ENCODE data around the gene STOM.

- TF ChIP-seq EP300 (IDR thresholded peaks at IDR 0.05; ENCODE audit: borderline replicate concordance in 1 of 2, low read depth in 2 of 2, low read length in 2 of 2) (no peak), CTCF (IDR thresholded peaks at IDR 0.05; ENCODE audit: control extremely low read depth in 1 of 3, insufficient read depth in 1 of 3, low read depth in 1 of 3, low read length in 3 of 3) (no peak), NANOG (IDR thresholded peaks at IDR 0.05; ENCODE audit: insufficient read depth, low read depth, low read length, poor library complexity, severe bottlenecking) (no peak), SP2 (IDR thresholded peaks at IDR 0.05; ENCODE audit: low read length) (no peak), PHF8 (conservative IDR thresholded peaks at IDR 0.05; ENCODE audit: low read depth, low read length) (no peak), HDAC6 (IDR thresholded peaks at IDR 0.05; ENCODE audit: low read depth, low read length) (no peak), SIX5 (IDR thresholded peaks at IDR 0.05; ENCODE audit: low read depth, low read length) (no peak), YY1 (IDR thresholded peaks at IDR 0.05; ENCODE audit: low read depth, low read length) (no peak), POLR2AphosphoS5 (IDR thresholded peaks at IDR 0.05; ENCODE audit: low read depth, low read length) (no peak), RAD21 (IDR thresholded peaks at IDR 0.05 in 1 of 2, conservative IDR thresholded peaks at IDR 0.05 in 1 of 2; ENCODE audit: low read depth in 2 of 2, low read length in 2 of 2) (no peak), CEBPB (IDR thresholded peaks at IDR 0.05; ENCODE audit: low read depth, low read length) (no peak), EZH2 (IDR thresholded peaks at IDR 0.05; ENCODE audit: low read depth, low read length, severe bottlenecking) (no peak)
- TF ChIP-seq, protein P1, sequence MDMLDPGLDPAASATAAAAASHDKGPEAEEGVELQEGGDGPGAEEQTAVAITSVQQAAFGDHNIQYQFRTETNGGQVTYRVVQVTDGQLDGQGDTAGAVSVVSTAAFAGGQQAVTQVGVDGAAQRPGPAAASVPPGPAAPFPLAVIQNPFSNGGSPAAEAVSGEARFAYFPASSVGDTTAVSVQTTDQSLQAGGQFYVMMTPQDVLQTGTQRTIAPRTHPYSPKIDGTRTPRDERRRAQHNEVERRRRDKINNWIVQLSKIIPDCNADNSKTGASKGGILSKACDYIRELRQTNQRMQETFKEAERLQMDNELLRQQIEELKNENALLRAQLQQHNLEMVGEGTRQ (IDR thresholded peaks at IDR 0.05; ENCODE audit: low read length) = no peak
Observed at GRCh38 chr9:121350036-121350435, 20.0 kb downstream of the STOM start.
